Measurements from ENCODE around the gene KRTAP5-5.
A peak's percentile ranks its signal among the peaks of the same experiment; 100 is the strongest.
"Not testable (repeated sequence)": the region's sequence is repeated elsewhere in the genome, so short reads cannot be mapped to it uniquely, and the experiment has no call there.

- TF ChIP-seq MAFF (IDR thresholded peaks at IDR 0.05; ENCODE audit: low read depth, low read length) (peak; percentile 63), POLR2A (IDR thresholded peaks at IDR 0.05; ENCODE audit: insufficient read depth in 1 of 2, low read depth in 2 of 2, low read length in 2 of 2) (peak in 1 of 2 experiments; percentile 33; a peak in 1 of 4 replicates)
- TF ChIP-seq SP1 (IDR thresholded peaks at IDR 0.05); SP1 (CRISPR knock-in tag; IDR thresholded peaks at IDR 0.05); PCBP1 (IDR thresholded peaks at IDR 0.05; ENCODE audit: borderline replicate concordance, low read depth, low read length): not testable (repeated sequence)
Observed at GRCh38 chr11:1661454-1662269, 32.1 kb downstream of the KRTAP5-5 start.
